GM10847 (cell line): ENCODE data around the gene ZDHHC17.

Experiments used
- POLR2A ChIP-seq: IDR thresholded peaks from 2 replicates; pipeline ENCODE4 v1.6.1; 2011; ENCODE audit not compliant: insufficient read length; ENCODE audit errors: extremely low read depth

The ZDHHC17 gene

GRCh38 chr12:76792828-76793227 lies 28.9 kb downstream of the ZDHHC17 start:
- no peak for TF ChIP-seq POLR2A

- no peak for TF ChIP-seq POLR2A
Measured at GRCh38 chr12:76798864-76799263, 34.9 kb downstream of the ZDHHC17 start.

GRCh38 chr12:76799362-76799761 lies 35.4 kb downstream of the ZDHHC17 start:
- no peak for TF ChIP-seq POLR2A

GRCh38 chr12:76802060-76802459 lies 38.1 kb downstream of the ZDHHC17 start:
- TF ChIP-seq POLR2A: no peak

- no peak for TF ChIP-seq POLR2A
Measured at GRCh38 chr12:76804435-76804976, 40.6 kb downstream of the ZDHHC17 start.

- no peak for TF ChIP-seq POLR2A
Measured at GRCh38 chr12:76810671-76811419, 46.9 kb downstream of the ZDHHC17 start.

GRCh38 chr12:76811976-76812375 lies 48.1 kb downstream of the ZDHHC17 start:
- no peak for TF ChIP-seq POLR2A

GRCh38 chr12:76813265-76813664 lies 49.4 kb downstream of the ZDHHC17 start:
- TF ChIP-seq POLR2A: no peak

GRCh38 chr12:76813972-76814371 lies 50.1 kb downstream of the ZDHHC17 start:
- no peak for TF ChIP-seq POLR2A

- TF ChIP-seq POLR2A: no peak
Measured at GRCh38 chr12:76820888-76821482, 57.1 kb downstream of the ZDHHC17 start.

GRCh38 chr12:76830436-76830835 lies 66.5 kb downstream of the ZDHHC17 start:
- no peak for TF ChIP-seq POLR2A

- TF ChIP-seq POLR2A: no peak
Measured at GRCh38 chr12:76836633-76837032, 72.7 kb downstream of the ZDHHC17 start.

GRCh38 chr12:76847260-76847659 lies 83.3 kb downstream of the ZDHHC17 start:
- no peak for TF ChIP-seq POLR2A

- no peak for TF ChIP-seq POLR2A
Measured at GRCh38 chr12:76848132-76848531, 84.2 kb downstream of the ZDHHC17 start.

GRCh38 chr12:76852106-76852505 lies 88.2 kb downstream of the ZDHHC17 start:
- no peak for TF ChIP-seq POLR2A

GRCh38 chr12:76855271-76855670 lies 91.4 kb downstream of the ZDHHC17 start:
- TF ChIP-seq POLR2A: no peak
